Breast epithelium (tissue), 4 donors: ENCODE measurements around the gene SYF2. TPM values are rescaled to one million over a fixed set of nuclear protein-coding genes. Genes with fewer than 3 reads are reported as not detected.

Source experiments
- DNase-seq, 2 donors: peaks; one replicate each; pipeline ENCODE4 v3.0.0-alpha.2; 2019; ENCODE audit warnings: low spot score in 2 of 2
- H3K27ac ChIP-seq, 2 donors: fragments of 200-600 bp; sonication (generic) in 1 of 2; one replicate each; pipeline ENCODE4 v1.5.1; 2016 to 2019; ENCODE audit warnings: mild to moderate bottlenecking in 1 of 2
- H3K27me3 ChIP-seq, 2 donors: fragments of 200-600 bp; sonication (generic) in 1 of 2; one replicate each; pipeline versions ENCODE4 v1.5.1 to v1.6.0; 2017 to 2019; ENCODE audit warnings: control low read depth in 1 of 2, mild to moderate bottlenecking in 1 of 2
- H3K36me3 ChIP-seq: fragments of 200-600 bp; one replicate; pipeline ENCODE4 v1.5.1; 2019
- H3K4me1 ChIP-seq, 2 donors: fragments of 200-600 bp; sonication (generic); one replicate each; pipeline ENCODE4 v1.5.1; 2016 to 2019; ENCODE audit warnings: control low read depth in 1 of 2
- H3K4me3 ChIP-seq, 3 donors: fragments of 200-600 bp; sonication (generic); 1 replicate in 2 of 3; 2 replicates in 1 of 3; pipeline ENCODE4 v1.5.1; 2016 to 2019; ENCODE audit warnings: mild to moderate bottlenecking in 3 of 3, moderate library complexity in 2 of 3
- H3K9me3 ChIP-seq, 2 donors: fragments of 200-600 bp; sonication (generic) in 1 of 2; one replicate each; pipeline ENCODE4 v1.5.1; 2016 to 2019; ENCODE audit warnings: control low read depth in 1 of 2
- POLR2A ChIP-seq: fragments of 450-650 bp; IDR thresholded peaks from one replicate; pipeline ENCODE4 v1.6.1; 2016; ENCODE audit warnings: antibody characterized with exemption, mild to moderate bottlenecking, moderate library complexity
- POLR2AphosphoS5 ChIP-seq, 3 donors: sonication (generic); formaldehyde crosslinking; IDR thresholded peaks; one replicate each; pipeline ENCODE4 v1.6.1; 2017; ENCODE audit warnings: antibody characterized with exemption in 3 of 3
- intact Hi-C: fragments of 100-400 bp; cut with DNase I; formaldehyde crosslinking; loops from one replicate; pipeline ENCODE4 v1.15.1; 2023; ENCODE audit warnings: low total_unique reads
- total RNA-seq, 3 donors: library from RNA; depleted of rRNA; stranded (reverse); fragments of >200 nt; gene quantifications; one replicate each; pipeline ENCODE4 v1.1.0, GENCODE V29; 2016
- TF ChIP-seq, protein P1 (sequence below), 3 donors: fragments of 450-650 bp; IDR thresholded peaks; one replicate each; pipeline ENCODE4 v1.5.1; 2016 to 2017; ENCODE audit warnings: antibody characterized with exemption in 3 of 3, mild to moderate bottlenecking in 3 of 3, moderate library complexity in 3 of 3

SYF2 gene
- total RNA-seq, 3 donors from 2014 or later, result 61.3 to 85.0 (median 83.6) TPM

DNA sequence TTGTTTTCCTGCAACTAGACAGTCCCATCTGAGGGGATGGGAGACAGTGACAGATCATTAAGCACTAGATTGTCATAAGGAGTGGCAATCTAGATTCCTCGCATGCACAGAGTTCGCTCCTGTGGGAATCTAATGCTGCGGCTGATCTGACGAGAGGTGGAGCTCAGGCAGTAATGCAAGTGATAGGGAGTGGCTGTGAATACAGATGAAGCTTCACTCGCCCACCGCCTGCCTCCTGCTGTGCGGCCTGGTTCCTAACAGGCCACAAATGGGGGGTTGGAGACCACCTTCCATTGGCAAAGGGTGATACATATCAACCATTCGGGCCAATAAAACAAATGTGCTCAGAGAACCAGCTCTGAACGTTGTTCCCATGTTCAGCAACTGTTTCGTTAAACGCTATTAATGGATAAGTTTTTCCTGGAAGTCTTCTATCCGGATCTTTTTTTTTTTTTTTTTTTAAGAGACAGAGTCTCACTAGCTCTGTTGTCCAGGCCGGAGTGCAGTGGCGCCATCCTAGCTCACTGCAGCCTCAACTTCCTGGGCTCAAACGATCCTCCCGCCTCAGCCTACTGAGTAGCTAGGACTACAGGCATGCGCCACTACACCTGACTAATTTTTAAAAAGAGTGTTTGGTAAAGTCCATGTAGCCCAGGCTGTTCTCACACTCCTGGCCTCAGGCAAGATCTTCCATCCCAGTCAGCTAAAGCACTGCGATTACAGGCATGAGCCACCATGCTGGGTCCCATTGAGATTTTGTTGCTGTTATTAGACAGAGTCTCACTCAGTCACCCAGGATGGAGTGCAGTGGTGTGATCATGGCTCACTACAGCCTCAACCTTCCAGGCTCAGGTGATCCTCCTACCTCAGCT is 23.6 kb upstream of the SYF2 start:
- DNase-seq, result no peak
- no peak overlapping the region for H3K4me3 ChIP-seq
- no peak for TF ChIP-seq POLR2A
- TF ChIP-seq, protein P1, sequence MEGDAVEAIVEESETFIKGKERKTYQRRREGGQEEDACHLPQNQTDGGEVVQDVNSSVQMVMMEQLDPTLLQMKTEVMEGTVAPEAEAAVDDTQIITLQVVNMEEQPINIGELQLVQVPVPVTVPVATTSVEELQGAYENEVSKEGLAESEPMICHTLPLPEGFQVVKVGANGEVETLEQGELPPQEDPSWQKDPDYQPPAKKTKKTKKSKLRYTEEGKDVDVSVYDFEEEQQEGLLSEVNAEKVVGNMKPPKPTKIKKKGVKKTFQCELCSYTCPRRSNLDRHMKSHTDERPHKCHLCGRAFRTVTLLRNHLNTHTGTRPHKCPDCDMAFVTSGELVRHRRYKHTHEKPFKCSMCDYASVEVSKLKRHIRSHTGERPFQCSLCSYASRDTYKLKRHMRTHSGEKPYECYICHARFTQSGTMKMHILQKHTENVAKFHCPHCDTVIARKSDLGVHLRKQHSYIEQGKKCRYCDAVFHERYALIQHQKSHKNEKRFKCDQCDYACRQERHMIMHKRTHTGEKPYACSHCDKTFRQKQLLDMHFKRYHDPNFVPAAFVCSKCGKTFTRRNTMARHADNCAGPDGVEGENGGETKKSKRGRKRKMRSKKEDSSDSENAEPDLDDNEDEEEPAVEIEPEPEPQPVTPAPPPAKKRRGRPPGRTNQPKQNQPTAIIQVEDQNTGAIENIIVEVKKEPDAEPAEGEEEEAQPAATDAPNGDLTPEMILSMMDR (IDR thresholded peaks at IDR 0.05), result no peak
- no peak for TF ChIP-seq POLR2AphosphoS5 (IDR thresholded peaks at IDR 0.05)
- no peaks in the 10 kb centered on the region for H3K9me3 ChIP-seq
- H3K27ac ChIP-seq, result no peak overlapping the region
- no peaks in the 10 kb centered on the region for H3K4me1 ChIP-seq
- no peaks in the 10 kb centered on the region for H3K36me3 ChIP-seq
- intact Hi-C loops, result no loop called here
- no peaks in the 10 kb centered on the region for H3K27me3 ChIP-seq

DNA sequence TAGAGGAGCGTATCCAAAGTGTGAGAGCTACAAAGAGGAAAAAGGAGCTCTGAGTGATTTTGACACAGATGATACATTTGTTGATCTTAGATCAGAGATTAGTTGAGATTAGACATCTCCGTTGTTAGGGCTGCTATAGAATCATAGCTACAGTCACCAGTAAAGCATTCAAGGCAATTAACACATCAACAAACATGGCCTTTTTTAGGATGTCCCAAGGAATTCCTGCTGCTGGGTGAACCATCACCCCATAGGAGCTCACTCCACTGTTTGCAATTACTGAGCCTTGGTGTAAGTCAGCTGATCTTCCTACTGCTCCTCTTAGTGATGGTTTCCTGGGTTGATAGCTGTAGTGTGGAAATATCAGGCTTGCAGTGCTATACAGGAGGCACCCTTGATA is 21.6 kb upstream of the SYF2 start:
- no peaks in the 10 kb centered on the region for H3K9me3 ChIP-seq
- H3K27ac ChIP-seq, result no peak overlapping the region
- TF ChIP-seq, protein P1 (IDR thresholded peaks at IDR 0.05), result no peak
- TF ChIP-seq POLR2A, result no peak
- no peak for TF ChIP-seq POLR2AphosphoS5 (IDR thresholded peaks at IDR 0.05)
- no peaks in the 10 kb centered on the region for H3K4me1 ChIP-seq
- no peaks in the 10 kb centered on the region for H3K27me3 ChIP-seq
- intact Hi-C loops, result no loop called here
- no peaks in the 10 kb centered on the region for H3K36me3 ChIP-seq
- no peak for DNase-seq
- no peak overlapping the region for H3K4me3 ChIP-seq

DNA sequence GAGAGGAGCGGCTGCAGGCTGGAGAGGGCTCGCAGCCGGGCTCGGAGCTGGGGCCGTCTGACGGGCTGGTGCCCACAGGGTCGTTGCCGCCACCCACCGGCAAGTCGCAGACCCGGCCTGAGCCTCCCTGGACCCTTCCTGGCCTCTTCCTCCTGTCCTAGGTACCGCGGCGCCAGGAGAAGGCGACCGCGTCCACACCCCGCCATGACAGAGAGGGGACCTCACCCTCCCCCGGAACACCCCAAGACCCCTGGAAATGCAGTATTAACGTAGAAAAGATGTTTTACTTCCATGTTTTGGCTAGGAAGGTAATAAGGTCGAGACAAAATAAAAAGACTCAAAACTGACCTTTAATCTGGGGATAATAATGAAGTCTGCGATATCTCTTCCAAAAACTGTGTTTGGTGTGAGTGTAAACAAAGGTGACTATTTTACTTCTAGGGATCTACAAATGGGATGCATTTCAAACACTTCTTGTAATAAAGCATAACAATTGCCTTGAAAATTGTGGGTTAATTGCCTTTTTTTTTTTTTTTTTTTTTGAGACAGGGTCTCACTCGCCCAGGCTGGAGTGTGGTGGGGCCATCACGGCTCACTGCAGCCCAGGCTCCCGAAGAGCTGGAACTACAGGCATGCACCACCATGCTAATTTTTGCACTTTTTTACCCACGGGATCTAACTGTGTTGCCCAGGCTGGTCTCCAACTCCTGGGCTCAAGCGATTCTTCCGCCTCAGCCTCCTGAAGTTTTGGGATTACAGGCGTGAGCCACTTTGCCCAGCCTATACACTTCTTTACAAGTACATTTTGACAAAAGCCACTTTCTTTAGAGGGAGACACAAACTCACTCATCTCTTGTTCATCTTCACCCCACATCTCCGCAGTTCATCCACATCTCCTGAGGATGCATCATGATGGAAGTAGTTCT is 15.8 kb upstream of the SYF2 start:
- DNase-seq, result no peak
- peaks cover 0 to 18% of the 10 kb centered on the region in 2 donors for H3K4me1 ChIP-seq
- peak overlapping the region; percentile 78 to 97 (median 85) for H3K4me3 ChIP-seq
- no peaks in the 10 kb centered on the region for H3K9me3 ChIP-seq
- H3K27ac ChIP-seq, result peak overlapping the region; percentile 98 to 99
- TF ChIP-seq POLR2AphosphoS5 (IDR thresholded peaks at IDR 0.05), result no peak
- TF ChIP-seq, protein P1 (IDR thresholded peaks at IDR 0.05), result no peak
- TF ChIP-seq POLR2A, result no peak
- H3K36me3 ChIP-seq, result peaks cover 4% of the 10 kb centered on the region
- intact Hi-C loops, result loop anchor here (5.0 kb wide), 1 partner anchor 584 kb away; no protein-coding TSS in a partner anchor
- H3K27me3 ChIP-seq, result no peaks in the 10 kb centered on the region

DNA sequence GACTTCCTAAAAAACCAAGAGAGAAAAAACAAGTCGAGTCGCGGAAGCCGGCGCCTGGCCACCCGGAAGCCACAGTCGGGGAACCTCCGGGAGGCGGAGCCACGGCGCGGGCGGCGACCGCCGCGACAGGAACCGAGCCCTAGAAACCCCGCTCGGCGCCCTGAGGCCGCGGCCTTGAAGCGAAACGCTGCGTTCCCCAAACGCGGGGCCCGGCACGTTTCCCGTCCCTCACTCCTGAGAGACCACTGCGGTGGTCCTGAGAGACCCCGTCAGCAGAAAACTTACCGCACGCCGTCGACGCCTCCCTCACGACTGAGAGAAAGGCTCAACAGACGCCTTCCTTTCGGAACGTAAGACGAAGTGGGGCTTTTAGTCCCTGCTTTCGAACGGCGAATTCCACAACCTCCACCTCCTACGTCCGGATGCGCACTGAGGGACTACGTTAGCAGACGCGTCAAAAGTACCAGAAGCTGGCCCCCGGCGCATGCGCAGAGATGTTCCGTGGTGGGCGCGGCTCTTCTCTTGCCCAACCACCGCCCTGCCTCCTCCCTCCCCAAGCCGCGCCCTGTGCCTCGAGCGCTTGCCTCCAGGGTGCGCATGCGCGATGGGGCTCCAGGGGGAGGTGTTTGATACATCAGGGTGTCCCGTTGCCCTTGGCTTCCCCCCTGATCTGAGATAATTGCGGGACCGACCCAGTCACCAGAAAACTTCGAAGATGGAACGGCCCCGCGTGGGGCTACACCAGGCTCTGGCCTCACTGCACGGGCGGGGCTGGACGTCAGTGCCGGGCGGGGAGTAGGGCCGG is 14.9 kb upstream of the SYF2 start, which contains the start of gene RSRP1:
TSS of gene RSRP1 (minus strand) at position 431 of the 805 bp plus-strand sequence. CDS start 491 bp downstream, outside the sequence.
- Histone ChIP-seq H3K27ac (peak within 1 kb of the TSS; percentile 98 to 99), H3K4me3 (peak within 1 kb of the TSS; percentile 78 to 97 (median 85)), H3K9me3 (no peaks in the 10 kb centered on the region), H3K36me3 (peaks cover 4% of the 10 kb centered on the region), H3K4me1 (peaks cover 0 to 18% of the 10 kb centered on the region in 2 donors), H3K27me3 (no peaks in the 10 kb centered on the region)
- DNase-seq, result peak; percentile 97 to 99
- TF ChIP-seq, protein P1 (IDR thresholded peaks at IDR 0.05), result peak in 2 of 3 donors; percentile 8 to 24
- TF ChIP-seq POLR2AphosphoS5 (IDR thresholded peaks at IDR 0.05) (peak; percentile 100), POLR2A (peak; percentile 99)
- intact Hi-C loops, result loop anchor here (5.0 kb wide), 1 partner anchor 585 kb away; no protein-coding TSS in a partner anchor
